HG03066 (cell line): ENCODE data around the gene HNRNPH1.

Experiments used
- ATAC-seq: cut with Tn5 transposase; IDR thresholded peaks from one replicate; pipeline ENCODE4 v1.9.1; 2021; ENCODE audit warnings: low read depth; ENCODE audit not compliant: unreplicated experiment

The HNRNPH1 gene

GRCh38 chr5:179606071-179606909, 17.2 kb downstream of the HNRNPH1 start:
- ATAC-seq, result no peak

- ATAC-seq, result no peak
Measured at GRCh38 chr5:179605026-179605833, 18.2 kb downstream of the HNRNPH1 start.

- ATAC-seq, result no peak
Measured at GRCh38 chr5:179603308-179603707, 20.2 kb downstream of the HNRNPH1 start.

- no peak for ATAC-seq
Measured at GRCh38 chr5:179601871-179602625, 21.4 kb downstream of the HNRNPH1 start.

GRCh38 chr5:179599973-179600372, 23.5 kb downstream of the HNRNPH1 start:
- ATAC-seq, result no peak

- ATAC-seq, result no peak
Measured at GRCh38 chr5:179599566-179599965, 23.9 kb downstream of the HNRNPH1 start.

GRCh38 chr5:179599100-179599499, 24.4 kb downstream of the HNRNPH1 start:
- ATAC-seq, result no peak

- ATAC-seq, result no peak
Measured at GRCh38 chr5:179596421-179596820, 27.1 kb downstream of the HNRNPH1 start.

GRCh38 chr5:179595916-179596315, 27.6 kb downstream of the HNRNPH1 start:
- ATAC-seq, result no peak

GRCh38 chr5:179588166-179588565, 35.3 kb downstream of the HNRNPH1 start:
- ATAC-seq, result no peak

GRCh38 chr5:179585941-179586401, 37.5 kb downstream of the HNRNPH1 start:
- ATAC-seq, result no peak

GRCh38 chr5:179577286-179577960, 46.0 kb downstream of the HNRNPH1 start:
- ATAC-seq, result no peak

GRCh38 chr5:179572386-179572785, 51.1 kb downstream of the HNRNPH1 start:
- no peak for ATAC-seq

- ATAC-seq, result no peak
Measured at GRCh38 chr5:179568721-179569120, 54.8 kb downstream of the HNRNPH1 start.

- no peak for ATAC-seq
Measured at GRCh38 chr5:179564526-179564925, 58.9 kb downstream of the HNRNPH1 start.
